ENCODE measurements around the gene FBXO8. TPM values are rescaled to one million over a fixed set of nuclear protein-coding genes. Genes with fewer than 3 reads are reported as not detected.

FBXO8 gene
- 10 to 100 TPM; 24.8 to 36.3 (median 30.2) TPM for total RNA-seq

DNA sequence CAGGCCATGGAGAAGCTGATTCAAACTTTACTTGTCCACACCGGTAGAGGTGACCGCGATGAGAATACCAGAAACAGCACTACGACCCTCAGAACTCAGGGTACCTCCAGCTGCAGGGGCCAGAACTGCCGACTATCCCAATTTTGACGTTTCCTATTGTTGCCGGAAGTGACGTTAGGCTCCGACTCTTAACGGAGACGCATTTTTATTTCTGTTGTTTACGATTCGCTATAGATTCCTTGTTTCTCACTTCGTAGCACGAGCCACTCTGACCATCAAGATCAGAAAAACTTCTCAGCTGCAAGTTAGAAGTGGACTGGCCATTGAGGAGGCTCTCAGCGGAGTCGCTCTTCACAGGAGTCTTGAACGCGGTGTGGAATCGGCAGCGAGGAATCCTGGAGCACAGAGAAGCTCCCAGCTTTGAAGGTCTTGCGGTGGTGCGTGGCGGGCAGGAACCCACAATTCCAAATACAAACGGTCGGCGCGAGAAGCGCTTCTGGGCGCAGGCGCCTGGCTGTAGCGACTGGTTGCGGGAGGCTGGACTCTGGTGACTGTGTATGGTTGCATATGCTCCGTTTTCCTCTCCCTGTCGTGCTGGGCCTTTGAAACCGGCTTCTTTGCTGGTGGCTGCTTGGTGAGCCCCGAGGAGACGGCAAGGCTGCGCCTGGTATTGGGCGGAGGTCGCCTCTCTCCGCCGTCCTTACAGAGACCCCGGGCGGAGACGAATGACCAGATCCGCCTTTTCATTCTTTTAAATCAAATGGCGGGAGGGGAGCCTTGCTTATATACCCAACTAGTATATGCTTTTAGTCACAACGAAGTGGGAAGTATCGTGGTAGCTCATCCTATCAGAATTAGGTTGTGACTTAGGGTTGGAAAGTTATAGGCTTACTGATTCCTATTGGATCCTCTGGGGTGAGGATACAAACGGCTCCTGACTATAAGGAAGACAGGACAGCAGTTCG, at the start of gene FBXO8, which contains the start of gene CEP44:
Gene FBXO8, minus strand, starts transcription at position 161 of the 965 bp plus-strand sequence. CDS start 20,575 bp downstream, outside the sequence.
Gene CEP44, plus strand, starts transcription at position 405 of the 965 bp plus-strand sequence. CDS start 15,211 bp downstream, outside the sequence.
- no peaks in the 10 kb centered on the region for H3K9me3 ChIP-seq
- H3K4me3 ChIP-seq, result peak within 1 kb of the TSS; percentile 74 to 91 (median 86)
- TF ChIP-seq POLR2A (IDR thresholded peaks at IDR 0.05), result peak in 1 of 2 donors; percentile 41
- TF ChIP-seq, protein P1, sequence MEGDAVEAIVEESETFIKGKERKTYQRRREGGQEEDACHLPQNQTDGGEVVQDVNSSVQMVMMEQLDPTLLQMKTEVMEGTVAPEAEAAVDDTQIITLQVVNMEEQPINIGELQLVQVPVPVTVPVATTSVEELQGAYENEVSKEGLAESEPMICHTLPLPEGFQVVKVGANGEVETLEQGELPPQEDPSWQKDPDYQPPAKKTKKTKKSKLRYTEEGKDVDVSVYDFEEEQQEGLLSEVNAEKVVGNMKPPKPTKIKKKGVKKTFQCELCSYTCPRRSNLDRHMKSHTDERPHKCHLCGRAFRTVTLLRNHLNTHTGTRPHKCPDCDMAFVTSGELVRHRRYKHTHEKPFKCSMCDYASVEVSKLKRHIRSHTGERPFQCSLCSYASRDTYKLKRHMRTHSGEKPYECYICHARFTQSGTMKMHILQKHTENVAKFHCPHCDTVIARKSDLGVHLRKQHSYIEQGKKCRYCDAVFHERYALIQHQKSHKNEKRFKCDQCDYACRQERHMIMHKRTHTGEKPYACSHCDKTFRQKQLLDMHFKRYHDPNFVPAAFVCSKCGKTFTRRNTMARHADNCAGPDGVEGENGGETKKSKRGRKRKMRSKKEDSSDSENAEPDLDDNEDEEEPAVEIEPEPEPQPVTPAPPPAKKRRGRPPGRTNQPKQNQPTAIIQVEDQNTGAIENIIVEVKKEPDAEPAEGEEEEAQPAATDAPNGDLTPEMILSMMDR (IDR thresholded peaks at IDR 0.05), result peak in 1 of 6 experiments; percentile 4
- H3K36me3 ChIP-seq, result no peaks in the 10 kb centered on the region
- DNase-seq, result peak; percentile 66 to 83 (median 83)
- H3K27ac ChIP-seq, result peak within 1 kb of the TSS; percentile 95 to 99 (median 97)
- H3K4me1 ChIP-seq, result peaks cover 0 to 21% (median 6%) of the 10 kb centered on the region in 4 donors
- no peaks in the 10 kb centered on the region for H3K27me3 ChIP-seq

- Histone ChIP-seq H3K4me3 (no peak overlapping the region), H3K27ac (no peak overlapping the region), H3K9me3 (no peaks in the 10 kb centered on the region), H3K27me3 (no peaks in the 10 kb centered on the region), H3K36me3 (no peaks in the 10 kb centered on the region), H3K4me1 (no peaks in the 10 kb centered on the region)
- DNase-seq, result no peak
- TF ChIP-seq POLR2A (IDR thresholded peaks at IDR 0.05), result no peak
- TF ChIP-seq, protein P1 (IDR thresholded peaks at IDR 0.05), result no peak
Observed at GRCh38 chr4:174332741-174333493, 49.5 kb upstream of the FBXO8 start.

DNA sequence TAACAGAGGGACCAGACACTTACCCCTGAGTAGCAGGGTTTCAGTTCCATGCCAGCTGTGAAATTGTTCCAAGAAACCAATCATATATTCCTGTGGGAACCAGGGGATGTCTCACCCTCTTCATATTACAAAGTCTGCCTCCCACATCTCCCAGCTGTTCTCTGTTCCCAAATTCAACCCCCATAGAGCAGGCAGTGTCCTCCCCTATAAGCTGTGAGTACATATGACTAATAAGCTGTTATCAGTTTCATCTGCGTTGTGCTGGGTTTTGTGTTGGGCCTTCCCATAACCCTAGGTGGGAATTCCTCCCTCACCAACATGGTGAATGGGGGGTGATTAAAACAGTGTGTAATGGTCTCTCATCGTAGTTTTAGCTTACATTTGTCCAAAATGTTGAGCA, 41.3 kb upstream of the FBXO8 start:
- no peak for DNase-seq
- no peaks in the 10 kb centered on the region for H3K27me3 ChIP-seq
- no peaks in the 10 kb centered on the region for H3K36me3 ChIP-seq
- TF ChIP-seq POLR2A (IDR thresholded peaks at IDR 0.05), result no peak
- TF ChIP-seq, protein P1 (IDR thresholded peaks at IDR 0.05), result no peak
- H3K27ac ChIP-seq, result no peak overlapping the region
- H3K4me3 ChIP-seq, result no peak overlapping the region
- no peaks in the 10 kb centered on the region for H3K4me1 ChIP-seq
- no peaks in the 10 kb centered on the region for H3K9me3 ChIP-seq

- Histone ChIP-seq H3K36me3 (no peaks in the 10 kb centered on the region), H3K4me1 (no peaks in the 10 kb centered on the region), H3K4me3 (no peak overlapping the region), H3K27ac (no peak overlapping the region), H3K9me3 (no peaks in the 10 kb centered on the region), H3K27me3 (no peaks in the 10 kb centered on the region)
- no peak for DNase-seq
- TF ChIP-seq POLR2A (IDR thresholded peaks at IDR 0.05), result no peak
- TF ChIP-seq, protein P1 (IDR thresholded peaks at IDR 0.05), result no peak
Observed at GRCh38 chr4:174324236-174324635, 40.8 kb upstream of the FBXO8 start.

- DNase-seq, result no peak
- no peak overlapping the region for H3K4me3 ChIP-seq
- H3K4me1 ChIP-seq, result no peaks in the 10 kb centered on the region
- peaks cover 0 to 7% (median 0%) of the 10 kb centered on the region in 3 donors for H3K36me3 ChIP-seq
- no peak overlapping the region for H3K27ac ChIP-seq
- no peak for TF ChIP-seq POLR2A (IDR thresholded peaks at IDR 0.05)
- TF ChIP-seq, protein P1 (IDR thresholded peaks at IDR 0.05), result no peak
- no peaks in the 10 kb centered on the region for H3K9me3 ChIP-seq
- H3K27me3 ChIP-seq, result no peaks in the 10 kb centered on the region
Observed at GRCh38 chr4:174320494-174321199, 37.2 kb upstream of the FBXO8 start.
